ENCODE data around the gene SEMA4B. TPM values are rescaled to one million over a fixed set of nuclear protein-coding genes. Genes with fewer than 3 reads are reported as not detected.

SEMA4B gene
- total RNA-seq, 4 donors from 2014 or later, result 81.7 to 146 (median 116) TPM

- H3K36me3 ChIP-seq, result peaks cover 36% of the 10 kb centered on the region
- no peaks in the 10 kb centered on the region for H3K9me3 ChIP-seq
- WGBS, result 21% methylated on average over 15 of the region's 49 CpGs
- H3K27me3 ChIP-seq, result no peaks in the 10 kb centered on the region
- H3K4me3 ChIP-seq, result peak within 1 kb of the TSS; percentile 88
- TF ChIP-seq POLR2AphosphoS5 (IDR thresholded peaks at IDR 0.05), result peak in 1 of 3 donors; percentile 19
- no peak for TF ChIP-seq EP300 (IDR thresholded peaks at IDR 0.05)
- peak in 1 of 2 donors; percentile 92 for DNase-seq (ENCODE audit: low spot score in 2 of 2)
- H3K27ac ChIP-seq, result peak within 1 kb of the TSS; percentile 92
- H3K4me1 ChIP-seq, result peaks cover 43% of the 10 kb centered on the region
Observed at GRCh38 chr15:90234096-90234988, 33.2 kb downstream of the SEMA4B start, which contains the start of gene GDPGP1. TSS of gene GDPGP1 (plus strand) at chr15:90234209. CDS start at chr15:90240909, 6,700 bp downstream.

- H3K27me3 ChIP-seq, result no peaks in the 10 kb centered on the region
- no peak for DNase-seq (ENCODE audit: low spot score in 2 of 2)
- TF ChIP-seq EP300 (IDR thresholded peaks at IDR 0.05) (no peak), POLR2A (IDR thresholded peaks at IDR 0.05) (no peak), POLR2AphosphoS5 (IDR thresholded peaks at IDR 0.05) (no peak), CTCF (IDR thresholded peaks at IDR 0.05) (no peak)
- 71% methylated on average over 3 of the region's 3 CpGs for WGBS
- H3K27ac ChIP-seq, result no peak overlapping the region
- peaks cover 31% of the 10 kb centered on the region for H3K36me3 ChIP-seq
- no peak overlapping the region for H3K4me3 ChIP-seq
- H3K4me1 ChIP-seq, result peaks cover 7% of the 10 kb centered on the region
- no peaks in the 10 kb centered on the region for H3K9me3 ChIP-seq
Observed at GRCh38 chr15:90239371-90239770, 38.2 kb downstream of the SEMA4B start.

- Histone ChIP-seq H3K36me3 (peaks cover 30% of the 10 kb centered on the region), H3K27ac (no peak overlapping the region), H3K9me3 (no peaks in the 10 kb centered on the region), H3K27me3 (no peaks in the 10 kb centered on the region), H3K4me1 (no peaks in the 10 kb centered on the region), H3K4me3 (no peak overlapping the region)
- TF ChIP-seq POLR2A (IDR thresholded peaks at IDR 0.05) (no peak), CTCF (IDR thresholded peaks at IDR 0.05) (no peak), EP300 (IDR thresholded peaks at IDR 0.05) (no peak), POLR2AphosphoS5 (IDR thresholded peaks at IDR 0.05) (no peak)
- WGBS, result 90% methylated on average over 5 of the region's 8 CpGs
- DNase-seq (ENCODE audit: low spot score in 2 of 2), result no peak
Observed at GRCh38 chr15:90240856-90241255, 39.7 kb downstream of the SEMA4B start.

GRCh38 chr15:90241343-90242192 lies 40.4 kb downstream of the SEMA4B start:
- H3K4me3 ChIP-seq, result no peak overlapping the region
- H3K27me3 ChIP-seq, result no peaks in the 10 kb centered on the region
- no peak overlapping the region for H3K27ac ChIP-seq
- TF ChIP-seq CTCF (IDR thresholded peaks at IDR 0.05) (no peak), EP300 (IDR thresholded peaks at IDR 0.05) (no peak), POLR2A (IDR thresholded peaks at IDR 0.05) (no peak), POLR2AphosphoS5 (IDR thresholded peaks at IDR 0.05) (no peak)
- peaks cover 23% of the 10 kb centered on the region for H3K36me3 ChIP-seq
- 91% methylated on average over 11 of the region's 22 CpGs for WGBS
- H3K4me1 ChIP-seq, result no peaks in the 10 kb centered on the region
- DNase-seq (ENCODE audit: low spot score in 2 of 2), result no peak
- no peaks in the 10 kb centered on the region for H3K9me3 ChIP-seq

GRCh38 chr15:90243943-90244639 lies 43.0 kb downstream of the SEMA4B start:
- Histone ChIP-seq H3K36me3 (peaks cover 10% of the 10 kb centered on the region), H3K9me3 (no peaks in the 10 kb centered on the region), H3K27me3 (no peaks in the 10 kb centered on the region), H3K4me3 (no peak overlapping the region), H3K4me1 (peaks cover under 1% of the 10 kb centered on the region), H3K27ac (no peak overlapping the region)
- DNase-seq (ENCODE audit: low spot score in 2 of 2), result no peak
- WGBS, result 88% methylated on average over 9 of the region's 10 CpGs
- TF ChIP-seq POLR2A (IDR thresholded peaks at IDR 0.05) (no peak), CTCF (IDR thresholded peaks at IDR 0.05) (no peak), POLR2AphosphoS5 (IDR thresholded peaks at IDR 0.05) (no peak), EP300 (IDR thresholded peaks at IDR 0.05) (no peak)
